Uterus (tissue), 2 donors: ENCODE measurements around the gene TNIP1.

Experiments used
- POLR2A ChIP-seq, 2 donors: fragments of 450-650 bp; IDR thresholded peaks; one replicate each; pipeline ENCODE4 v1.6.1; 2016; ENCODE audit warnings: antibody characterized with exemption in 2 of 2, mild to moderate bottlenecking in 1 of 2, moderate library complexity in 1 of 2
- TF ChIP-seq, protein P1 (sequence below), 4 experiments: fragments of 200-600 bp in 2 of 4; fragments of 450-650 bp in 2 of 4; sonication (generic) in 2 of 4; IDR thresholded peaks; one replicate each; pipeline ENCODE4 v1.5.1; 2016 to 2019; ENCODE audit warnings: antibody characterized with exemption in 4 of 4, mild to moderate bottlenecking in 2 of 4, moderate library complexity in 1 of 4

GRCh38 chr5:151024440-151025249, 56.2 kb downstream of the TNIP1 start:
- TF ChIP-seq, protein P1, sequence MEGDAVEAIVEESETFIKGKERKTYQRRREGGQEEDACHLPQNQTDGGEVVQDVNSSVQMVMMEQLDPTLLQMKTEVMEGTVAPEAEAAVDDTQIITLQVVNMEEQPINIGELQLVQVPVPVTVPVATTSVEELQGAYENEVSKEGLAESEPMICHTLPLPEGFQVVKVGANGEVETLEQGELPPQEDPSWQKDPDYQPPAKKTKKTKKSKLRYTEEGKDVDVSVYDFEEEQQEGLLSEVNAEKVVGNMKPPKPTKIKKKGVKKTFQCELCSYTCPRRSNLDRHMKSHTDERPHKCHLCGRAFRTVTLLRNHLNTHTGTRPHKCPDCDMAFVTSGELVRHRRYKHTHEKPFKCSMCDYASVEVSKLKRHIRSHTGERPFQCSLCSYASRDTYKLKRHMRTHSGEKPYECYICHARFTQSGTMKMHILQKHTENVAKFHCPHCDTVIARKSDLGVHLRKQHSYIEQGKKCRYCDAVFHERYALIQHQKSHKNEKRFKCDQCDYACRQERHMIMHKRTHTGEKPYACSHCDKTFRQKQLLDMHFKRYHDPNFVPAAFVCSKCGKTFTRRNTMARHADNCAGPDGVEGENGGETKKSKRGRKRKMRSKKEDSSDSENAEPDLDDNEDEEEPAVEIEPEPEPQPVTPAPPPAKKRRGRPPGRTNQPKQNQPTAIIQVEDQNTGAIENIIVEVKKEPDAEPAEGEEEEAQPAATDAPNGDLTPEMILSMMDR (IDR thresholded peaks at IDR 0.05): no peak
- no peak for TF ChIP-seq POLR2A (IDR thresholded peaks at IDR 0.05)
